HG02642 (cell line): ENCODE results near the gene CRYBA2.

Experiments
- ATAC-seq: cut with Tn5 transposase; IDR thresholded peaks from one replicate; pipeline ENCODE4 v1.9.1; 2021; ENCODE audit warnings: mild to moderate bottlenecking; ENCODE audit not compliant: unreplicated experiment, poor library complexity

CRYBA2 gene

DNA sequence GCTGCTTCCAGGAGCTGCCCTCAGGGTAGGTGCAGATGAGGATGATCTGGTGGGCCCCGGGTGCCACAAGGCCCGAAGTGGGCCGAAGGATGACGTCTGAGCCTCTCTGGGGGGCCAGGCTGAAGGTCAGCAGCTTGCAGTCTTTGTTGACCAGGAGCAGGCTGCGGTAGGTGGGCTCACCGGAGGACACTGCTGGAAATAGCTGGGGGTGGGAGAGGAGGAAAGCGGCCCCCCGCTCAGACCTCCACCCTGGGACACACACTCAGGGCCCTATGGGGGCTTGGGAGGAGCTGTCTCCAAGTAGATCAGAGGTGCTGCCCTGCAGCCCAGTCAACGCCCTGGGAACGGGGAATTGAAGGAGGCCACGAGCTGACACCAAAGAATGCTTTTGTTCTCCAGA, 30.8 kb upstream of the CRYBA2 start:
- ATAC-seq: no peak

DNA sequence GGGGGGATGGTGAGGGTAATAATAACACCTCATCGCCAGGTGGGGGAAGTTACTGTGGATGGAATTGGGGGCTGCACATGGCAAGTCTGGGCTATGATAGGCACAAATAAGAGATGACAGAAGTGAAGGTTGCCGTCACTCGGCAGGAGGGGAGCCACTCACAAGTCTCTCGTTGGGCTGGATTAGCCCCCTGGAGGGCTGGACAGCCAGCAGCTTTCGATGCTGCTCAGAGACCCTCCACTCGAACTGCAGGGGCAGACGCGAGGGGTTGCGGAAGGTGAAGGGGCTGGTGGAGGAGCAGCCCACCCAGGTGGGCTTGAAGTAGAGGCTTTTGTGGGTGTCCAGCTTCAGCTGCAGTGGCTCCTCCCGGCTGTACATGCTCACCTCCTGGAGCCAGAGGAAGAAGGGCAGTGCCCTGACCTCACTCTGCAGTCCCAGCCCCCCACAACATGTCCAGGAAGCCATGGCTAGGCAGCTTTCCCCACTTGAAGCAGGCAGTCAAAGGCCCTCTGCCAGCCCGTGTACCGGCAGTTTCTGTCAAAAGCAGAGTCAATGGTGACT, 29.9 kb upstream of the CRYBA2 start:
- no peak for ATAC-seq

DNA sequence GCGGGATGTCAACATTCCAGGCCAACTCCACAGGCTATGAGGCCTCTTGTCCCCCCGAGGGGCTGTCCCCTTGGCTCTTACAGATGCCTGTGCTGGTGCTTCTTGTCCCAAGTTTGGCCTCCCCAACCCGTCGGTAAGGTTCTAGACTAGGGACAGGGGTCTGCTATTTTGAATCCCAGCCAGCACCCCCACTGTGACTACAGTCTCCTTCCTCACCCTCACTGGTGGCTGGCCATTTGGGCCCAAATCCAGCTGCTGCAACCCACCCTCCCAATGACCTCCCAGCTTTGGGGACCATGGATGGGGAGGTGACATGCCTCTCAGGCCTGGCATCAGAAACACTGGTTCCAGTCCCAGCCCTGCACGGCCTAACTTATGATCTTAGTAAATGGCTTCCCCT, 29.4 kb upstream of the CRYBA2 start:
- ATAC-seq: no peak

DNA sequence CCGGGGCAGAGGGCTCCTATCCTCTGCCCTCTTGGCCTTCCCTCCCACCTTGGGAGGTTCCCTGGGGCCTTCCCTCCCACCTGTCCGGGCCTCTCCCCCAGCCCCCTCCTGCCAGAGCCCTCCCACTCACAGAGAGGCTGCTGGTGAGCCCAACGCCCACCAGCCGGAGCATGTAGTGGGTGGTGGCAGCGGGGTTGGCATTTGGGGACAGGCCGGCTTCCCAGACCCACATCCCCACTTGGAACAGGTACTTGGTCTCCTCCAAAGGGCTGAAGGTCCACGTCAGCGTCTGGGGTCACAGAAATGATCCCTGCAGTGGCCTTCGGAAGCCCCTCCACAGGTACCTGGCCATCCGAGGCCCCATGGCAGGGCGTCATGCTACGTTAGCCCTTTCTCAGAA, 28.8 kb upstream of the CRYBA2 start:
- no peak for ATAC-seq

DNA sequence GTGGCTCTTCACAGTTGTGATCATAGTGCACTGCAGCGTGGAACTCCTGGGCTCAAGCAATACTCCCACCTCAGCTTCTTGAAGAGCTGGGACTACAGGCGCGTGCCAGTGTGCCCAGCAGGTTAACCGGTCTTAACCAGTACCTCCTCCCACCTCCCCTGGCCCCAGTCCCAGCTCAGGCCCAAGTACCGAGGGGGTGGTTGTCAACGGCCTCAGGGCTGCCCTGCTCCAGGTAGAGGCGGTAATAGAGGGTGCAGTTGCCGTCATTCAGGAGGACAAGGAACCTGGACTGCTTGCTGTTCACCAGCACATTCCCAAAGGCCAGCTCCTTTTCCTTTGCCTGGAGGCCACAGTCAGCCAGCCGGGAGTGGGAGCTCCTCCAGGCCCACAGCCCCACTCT, 28.4 kb upstream of the CRYBA2 start:
- ATAC-seq: no peak

- ATAC-seq: no peak
These were observed 27.6 kb upstream of the CRYBA2 start for GRCh38 chr2:219020604-219021365.

GRCh38 chr2:219019436-219019835, 26.2 kb upstream of the CRYBA2 start:
- no peak for ATAC-seq

- ATAC-seq: no peak
These were observed 25.5 kb upstream of the CRYBA2 start for GRCh38 chr2:219018726-219019125.

DNA sequence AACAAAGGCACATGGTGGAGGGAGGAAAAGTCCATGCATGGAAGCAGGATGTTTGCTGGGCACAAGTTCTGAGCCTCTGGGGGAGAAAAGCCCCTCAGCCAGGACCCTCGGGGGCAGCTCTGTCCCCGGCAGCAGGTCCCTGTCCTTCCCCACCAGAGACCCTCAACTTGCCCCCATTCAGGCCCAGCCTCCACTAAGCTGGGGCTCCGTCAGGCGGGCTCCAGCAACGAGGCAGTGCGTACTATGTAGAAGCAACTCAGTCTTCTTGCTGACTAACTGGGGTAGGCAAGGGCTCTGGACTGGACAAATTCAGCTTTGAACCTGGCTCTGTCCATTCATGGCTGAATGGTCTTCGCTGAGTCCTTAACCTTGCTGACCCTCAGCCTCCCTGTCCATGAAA, 25.1 kb upstream of the CRYBA2 start:
- no peak for ATAC-seq

DNA sequence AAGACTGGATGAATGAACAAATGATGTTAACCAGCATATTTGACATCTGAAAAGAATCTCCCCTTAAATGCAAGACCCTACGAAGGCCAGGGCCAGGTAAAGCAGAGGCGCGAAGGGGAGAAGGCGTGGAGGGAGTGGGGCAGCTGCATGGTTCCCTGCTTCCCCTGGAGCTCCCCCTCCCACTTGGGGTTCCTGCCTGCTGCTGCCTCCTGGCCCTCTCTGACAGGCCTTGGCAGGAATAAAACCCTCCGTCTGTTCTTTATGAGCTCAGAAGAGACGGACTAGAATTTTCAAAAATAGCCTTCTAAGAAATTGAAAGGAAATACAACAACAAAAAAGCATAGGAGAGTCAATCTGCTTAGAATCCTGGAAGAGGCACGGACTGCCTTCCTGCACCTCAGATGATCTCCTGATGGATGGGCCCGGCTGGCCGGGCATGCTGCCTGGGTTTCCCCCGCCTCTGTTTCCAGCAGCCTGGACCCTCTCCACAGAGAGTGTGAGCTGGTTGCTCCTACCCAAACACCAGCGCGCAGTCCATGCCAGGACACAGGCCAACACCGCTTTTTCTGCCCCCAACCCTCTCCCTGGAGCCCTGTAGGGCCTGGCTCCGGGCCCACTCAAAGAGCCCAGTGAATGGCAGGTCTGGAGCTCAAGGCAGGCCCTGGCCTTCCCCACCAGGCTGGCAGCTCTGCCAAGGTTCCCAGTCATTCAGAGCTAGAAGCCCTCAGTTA, 24.1 kb upstream of the CRYBA2 start:
- no peak for ATAC-seq

GRCh38 chr2:219016721-219017120, 23.5 kb upstream of the CRYBA2 start:
- no peak for ATAC-seq

GRCh38 chr2:219010873-219011272, 17.7 kb upstream of the CRYBA2 start:
- no peak for ATAC-seq

DNA sequence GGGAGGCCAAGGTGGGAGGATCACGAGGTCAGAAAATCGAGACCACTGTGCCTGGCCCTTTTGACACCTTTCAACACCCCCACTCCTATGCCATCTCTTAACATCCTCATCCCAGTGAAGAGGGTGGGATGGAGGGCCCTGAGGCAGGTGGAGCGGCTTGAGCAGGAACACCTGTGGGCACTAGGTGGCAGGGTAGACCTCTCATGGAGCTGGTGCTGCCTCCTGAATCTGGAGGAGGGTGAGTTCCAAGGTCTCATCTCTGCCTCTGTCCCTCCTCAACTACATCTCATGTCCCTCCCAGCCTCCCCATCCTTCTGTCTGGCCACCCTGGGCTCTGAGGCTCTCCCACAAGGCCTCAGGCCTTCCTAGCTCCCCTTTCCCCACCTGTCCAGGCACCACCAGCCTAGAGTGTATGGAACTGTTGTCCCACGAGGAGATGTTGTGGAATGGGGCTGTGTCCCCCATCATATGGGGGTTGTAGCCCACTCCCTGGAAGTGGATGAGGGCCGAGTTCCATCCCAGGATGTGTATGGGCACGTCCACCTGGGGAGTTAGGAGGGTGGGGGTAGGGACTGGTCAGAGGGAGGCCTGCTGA, 17.0 kb upstream of the CRYBA2 start:
- no peak for ATAC-seq

DNA sequence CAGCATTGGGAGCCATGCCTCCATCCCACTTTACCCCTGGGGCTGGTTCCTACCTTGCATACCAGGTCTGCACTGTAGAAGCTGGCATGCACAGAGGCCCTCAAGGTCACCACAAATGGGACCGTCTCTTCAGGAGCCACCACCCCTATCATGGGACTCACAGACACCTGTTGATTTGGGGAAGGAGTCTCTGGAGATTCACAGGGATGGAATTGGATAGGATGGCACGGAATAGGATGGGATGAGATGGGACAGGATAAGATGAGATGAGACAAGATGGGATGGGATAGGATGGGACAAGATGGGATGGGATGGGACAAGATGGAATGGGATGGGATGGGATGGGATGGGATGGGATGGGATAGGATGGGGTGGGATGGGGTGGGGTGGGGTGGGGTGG, 16.1 kb upstream of the CRYBA2 start:
- ATAC-seq: no peak

- no peak for ATAC-seq
These were observed 10.8 kb upstream of the CRYBA2 start for GRCh38 chr2:219003979-219004378.

GRCh38 chr2:219003267-219003634, 10.0 kb upstream of the CRYBA2 start:
- ATAC-seq: no peak

DNA sequence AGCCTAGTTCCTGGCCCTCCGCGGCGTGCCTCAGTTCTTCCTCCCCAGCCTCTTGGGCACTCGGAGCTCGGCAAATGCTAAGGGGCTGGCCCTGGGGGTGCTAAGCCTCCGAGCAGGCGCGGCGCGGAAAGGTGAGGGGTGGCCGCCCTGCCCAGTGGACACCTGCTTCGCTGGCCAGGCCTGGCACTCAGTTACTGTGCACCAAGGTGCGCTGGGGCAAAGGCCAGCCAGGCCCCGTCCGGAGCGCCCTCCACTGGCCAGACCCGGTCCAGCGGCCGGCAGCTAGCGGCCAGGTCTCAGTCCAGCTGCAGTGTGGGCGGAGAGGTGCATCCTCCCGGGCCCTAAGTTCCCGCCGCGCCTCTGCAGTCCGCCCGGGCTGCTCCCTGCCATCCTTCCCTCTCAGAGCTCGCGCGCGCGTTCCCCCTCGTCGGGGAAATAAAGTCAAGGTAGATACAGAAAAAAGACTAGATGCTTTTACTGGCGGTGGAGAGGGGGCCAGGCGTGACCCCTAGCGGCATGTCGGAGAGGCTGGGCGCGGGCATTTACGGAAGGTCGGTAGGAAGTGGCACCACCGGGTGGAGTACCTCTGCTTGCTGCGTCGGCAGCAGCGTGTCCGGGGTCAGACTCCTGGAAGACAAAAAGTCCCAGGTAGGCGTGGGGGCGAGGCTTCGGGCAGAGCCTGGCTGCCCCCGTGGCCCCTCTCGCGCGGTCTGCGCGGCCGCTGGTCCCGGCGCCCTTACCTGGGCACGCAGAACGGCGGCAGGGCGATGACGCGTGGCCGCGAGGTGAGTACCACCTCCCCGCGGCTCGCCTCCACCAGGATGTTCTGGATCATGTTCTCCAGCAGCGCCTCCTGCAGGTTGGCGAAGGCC, 9.4 kb upstream of the CRYBA2 start:
- ATAC-seq: no peak

DNA sequence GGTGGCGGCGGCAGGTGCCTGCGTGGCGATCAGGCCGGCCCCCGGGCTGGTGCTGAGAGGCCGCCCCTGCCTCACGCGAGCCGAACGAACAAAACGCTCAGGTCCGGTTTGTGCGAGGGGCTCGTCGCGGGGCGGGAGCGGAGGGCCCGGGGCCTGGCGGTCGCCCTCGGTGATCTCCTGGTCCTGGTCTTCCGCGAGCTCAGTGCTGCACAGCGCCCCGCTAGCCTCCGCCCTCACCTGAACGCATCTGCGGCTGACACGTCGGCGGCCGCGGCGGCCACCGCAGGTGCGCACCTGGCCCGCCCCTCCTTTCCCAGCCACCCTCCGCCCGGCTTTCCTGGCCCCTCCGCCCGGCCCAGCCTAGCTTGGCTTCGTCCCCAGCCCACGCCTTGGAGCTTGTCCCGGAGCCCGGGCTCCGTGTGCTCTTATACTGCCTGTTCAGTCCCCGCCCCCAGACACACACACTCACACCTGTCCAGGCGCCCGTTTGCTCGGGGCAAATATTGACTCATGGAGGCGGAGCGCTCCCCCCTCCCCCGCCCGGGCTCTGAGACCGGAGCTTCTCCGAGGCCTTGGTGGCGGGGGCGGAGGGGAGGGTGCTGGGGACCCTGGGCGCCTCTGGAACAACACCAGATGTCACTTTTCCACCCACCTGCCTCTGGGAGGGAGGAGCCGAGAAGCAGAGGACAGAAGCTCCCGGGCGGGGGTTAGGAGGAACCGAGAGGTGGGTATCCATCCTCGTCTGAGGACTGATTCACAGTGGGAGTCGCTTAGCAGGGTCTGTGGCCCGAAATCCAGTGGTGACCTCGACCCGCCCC, 8.6 kb upstream of the CRYBA2 start:
- ATAC-seq: no peak

- ATAC-seq: no peak
These were observed 7.9 kb upstream of the CRYBA2 start for GRCh38 chr2:219001100-219001576.
